Measurements from ENCODE around the gene DNAH14.
"Not testable (repeated sequence)": the region's sequence is repeated elsewhere in the genome, so short reads cannot be mapped to it uniquely, and the experiment has no call there.

GRCh38 chr1:224981922-224982354 lies 52.5 kb downstream of the DNAH14 start:
- TF ChIP-seq CTCF, POLR2A (IDR thresholded peaks at IDR 0.05): not testable (repeated sequence)

All from adrenal gland (tissue), 5 donors.